ENCODE measurements around the gene SYT8. TPM values are rescaled to one million over a fixed set of nuclear protein-coding genes. Genes with fewer than 3 reads are reported as not detected.
"Not testable (repeated sequence)": the region's sequence is repeated elsewhere in the genome, so short reads cannot be mapped to it uniquely, and the experiment has no call there.

The SYT8 gene
- total RNA-seq, 4 donors from 2014 or later: 1.4 to 4.1 TPM; not detected in 2

DNA sequence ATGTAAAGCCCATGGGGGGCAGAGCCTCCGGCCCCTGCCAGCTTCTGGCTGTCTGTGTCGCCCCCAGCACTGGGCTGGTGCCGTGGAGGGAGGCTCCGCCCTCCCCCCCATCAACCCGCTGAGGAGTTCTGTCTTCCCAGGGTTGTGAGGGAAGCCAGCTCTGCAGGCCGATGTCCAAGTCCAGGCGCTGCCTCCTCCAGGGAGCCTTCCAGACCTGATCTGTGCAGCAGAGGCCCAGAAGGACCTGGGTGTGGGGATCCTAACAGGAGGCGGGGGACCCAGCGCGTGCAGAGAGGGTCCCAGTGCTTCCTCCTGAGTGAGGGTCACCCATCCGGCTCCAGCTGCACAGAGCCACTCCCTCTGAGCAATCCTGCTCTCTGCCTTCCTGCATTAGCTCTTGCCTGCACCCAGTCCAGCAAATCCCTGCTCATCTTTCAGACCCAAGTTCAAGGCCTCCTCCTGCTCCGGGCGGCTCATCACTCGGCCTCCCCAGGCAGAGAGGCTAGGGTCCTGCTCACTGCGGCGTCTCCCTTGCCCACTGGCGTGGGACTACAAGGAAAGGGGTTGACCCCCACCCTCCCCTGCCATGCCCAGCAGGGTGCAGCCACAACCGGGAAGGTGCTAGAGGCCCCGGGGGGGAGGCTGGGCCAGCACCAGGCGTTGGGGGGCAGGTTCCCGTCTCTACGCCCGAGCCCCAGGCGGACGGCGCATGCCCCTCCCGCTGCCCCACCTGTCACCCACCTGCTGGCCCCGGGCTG is 40.5 kb downstream of the SYT8 start:
- WGBS, 2 donors (ENCODE audit: low coverage in 1 of 2): 65% methylated on average over 25 of the region's 28 CpGs; no CpG with 5 or more reads in 1 of the 2 donors
- Histone ChIP-seq H3K36me3 (no peaks in the 10 kb centered on the region), H3K4me1 (peaks cover 0 to 53% (median 14%) of the 10 kb centered on the region in 4 donors), H3K27me3 (no peaks in the 10 kb centered on the region), H3K9me3 (no peaks in the 10 kb centered on the region), H3K27ac (peak overlapping the region; percentile 60 to 74 (median 67)), H3K4me3 (no peak overlapping the region)
- TF ChIP-seq, protein P1, sequence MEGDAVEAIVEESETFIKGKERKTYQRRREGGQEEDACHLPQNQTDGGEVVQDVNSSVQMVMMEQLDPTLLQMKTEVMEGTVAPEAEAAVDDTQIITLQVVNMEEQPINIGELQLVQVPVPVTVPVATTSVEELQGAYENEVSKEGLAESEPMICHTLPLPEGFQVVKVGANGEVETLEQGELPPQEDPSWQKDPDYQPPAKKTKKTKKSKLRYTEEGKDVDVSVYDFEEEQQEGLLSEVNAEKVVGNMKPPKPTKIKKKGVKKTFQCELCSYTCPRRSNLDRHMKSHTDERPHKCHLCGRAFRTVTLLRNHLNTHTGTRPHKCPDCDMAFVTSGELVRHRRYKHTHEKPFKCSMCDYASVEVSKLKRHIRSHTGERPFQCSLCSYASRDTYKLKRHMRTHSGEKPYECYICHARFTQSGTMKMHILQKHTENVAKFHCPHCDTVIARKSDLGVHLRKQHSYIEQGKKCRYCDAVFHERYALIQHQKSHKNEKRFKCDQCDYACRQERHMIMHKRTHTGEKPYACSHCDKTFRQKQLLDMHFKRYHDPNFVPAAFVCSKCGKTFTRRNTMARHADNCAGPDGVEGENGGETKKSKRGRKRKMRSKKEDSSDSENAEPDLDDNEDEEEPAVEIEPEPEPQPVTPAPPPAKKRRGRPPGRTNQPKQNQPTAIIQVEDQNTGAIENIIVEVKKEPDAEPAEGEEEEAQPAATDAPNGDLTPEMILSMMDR (IDR thresholded peaks at IDR 0.05): no peak
- TF ChIP-seq POLR2A (IDR thresholded peaks at IDR 0.05) (no peak), EP300 (IDR thresholded peaks at IDR 0.05; ENCODE audit: low read depth) (no peak), POLR2AphosphoS5 (IDR thresholded peaks at IDR 0.05) (no peak)
- in situ Hi-C loops (cut with MboI; ENCODE audit: low pct_ligation_motif_present in 1 of 4, low pct_unique_long_range_greater_than_20kb in 1 of 4, low sequenced_read_pairs in 3 of 4): no loop called here
- intact Hi-C loops (cut with DNase I; ENCODE audit: low total_unique reads): no loop called here
- peak; percentile 7 for DNase-seq

DNA sequence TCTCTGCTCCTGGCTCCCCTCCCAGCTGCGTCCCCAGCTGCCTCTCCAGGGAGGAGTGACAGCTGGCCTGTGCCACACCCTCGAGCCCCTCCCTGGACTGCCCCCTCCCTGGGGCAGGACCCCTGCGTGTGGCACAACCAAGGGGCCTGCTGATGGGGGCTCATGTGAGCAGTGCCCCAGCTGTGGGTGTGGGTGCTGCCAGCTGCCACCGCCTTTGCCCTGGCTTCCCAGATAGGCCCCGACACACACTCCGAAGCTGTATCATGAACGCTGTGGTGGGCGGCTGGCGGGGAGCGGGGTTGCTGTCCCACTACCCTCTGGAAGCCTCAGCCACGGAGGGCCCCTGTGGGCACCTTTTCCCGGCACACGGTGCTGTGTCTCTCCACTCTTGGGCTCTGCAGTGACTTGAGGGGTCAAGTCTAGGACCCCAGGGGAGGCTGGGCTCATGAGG is 41.1 kb downstream of the SYT8 start:
- H3K4me3 ChIP-seq; intact Hi-C loops (cut with DNase I; ENCODE audit: low total_unique reads); H3K36me3 ChIP-seq; DNase-seq; H3K9me3 ChIP-seq; H3K27me3 ChIP-seq; in situ Hi-C loops (cut with MboI; ENCODE audit: low pct_ligation_motif_present in 1 of 4, low pct_unique_long_range_greater_than_20kb in 1 of 4, low sequenced_read_pairs in 3 of 4): not testable (repeated sequence)
- Histone ChIP-seq H3K4me1 (peaks cover 0 to 53% (median 11%) of the 10 kb centered on the region in 4 donors), H3K27ac (peak overlapping the region; percentile 60 to 74 (median 67))
- 71% methylated on average over 13 of the region's 13 CpGs; no CpG with 5 or more reads in 1 of the 2 donors for WGBS, 2 donors (ENCODE audit: low coverage in 1 of 2)

DNA sequence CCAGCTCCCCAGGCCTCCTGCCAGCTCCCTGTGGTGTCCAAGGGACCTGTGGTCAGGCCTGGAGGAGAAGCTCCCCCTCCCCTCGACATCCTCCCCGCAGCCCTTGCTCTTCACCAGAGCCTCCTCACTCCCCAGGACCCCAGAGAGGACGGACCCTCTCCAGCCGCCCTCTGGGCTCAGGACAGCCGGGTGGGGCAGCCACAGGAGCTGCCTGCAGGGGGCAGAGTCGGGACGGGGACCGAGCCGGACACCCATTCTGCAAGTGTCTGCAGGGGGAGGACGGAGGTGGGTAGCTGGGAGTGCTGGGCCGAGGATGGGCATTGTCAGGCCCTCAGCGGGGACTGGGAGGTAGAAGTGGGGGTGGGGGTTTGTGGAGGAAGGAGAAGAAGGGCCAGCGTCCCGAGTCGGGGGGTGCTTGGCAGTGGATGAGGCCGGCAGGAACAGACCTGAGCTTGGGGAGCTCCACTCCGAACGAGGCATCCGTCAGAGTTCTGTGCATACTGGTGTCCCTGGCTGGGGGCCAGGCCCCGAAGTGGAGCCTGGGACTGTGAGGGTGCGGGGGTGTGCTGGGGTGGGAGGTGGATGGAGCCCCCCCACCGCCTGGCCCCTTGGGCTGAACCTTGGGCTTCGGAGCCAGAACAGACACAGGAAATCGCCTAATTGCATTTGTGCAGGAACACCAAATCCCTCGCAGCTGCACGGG is 41.7 kb downstream of the SYT8 start:
- TF ChIP-seq EP300 (IDR thresholded peaks at IDR 0.05; ENCODE audit: low read depth) (no peak), POLR2A (IDR thresholded peaks at IDR 0.05) (peak; percentile 19), POLR2AphosphoS5 (IDR thresholded peaks at IDR 0.05) (peak in 1 of 3 donors; percentile 4)
- TF ChIP-seq, protein P1 (IDR thresholded peaks at IDR 0.05): peak; percentile 48 to 64 (median 55)
- 20 to 27% methylated on average over 2 to 22 of the region's 26 CpGs for WGBS, 2 donors (ENCODE audit: low coverage in 1 of 2)
- H3K27me3 ChIP-seq: no peaks in the 10 kb centered on the region
- DNase-seq: peak; percentile 60
- H3K4me3 ChIP-seq: no peak overlapping the region
- no peaks in the 10 kb centered on the region for H3K9me3 ChIP-seq
- intact Hi-C loops (cut with DNase I; ENCODE audit: low total_unique reads) (no loop called here), in situ Hi-C loops (cut with MboI; ENCODE audit: low pct_ligation_motif_present in 1 of 4, low pct_unique_long_range_greater_than_20kb in 1 of 4, low sequenced_read_pairs in 3 of 4) (no loop called here)
- H3K36me3 ChIP-seq: no peaks in the 10 kb centered on the region
- peaks cover 0 to 58% (median 13%) of the 10 kb centered on the region in 4 donors for H3K4me1 ChIP-seq
- H3K27ac ChIP-seq: peak overlapping the region; percentile 60 to 74 (median 67)

DNA sequence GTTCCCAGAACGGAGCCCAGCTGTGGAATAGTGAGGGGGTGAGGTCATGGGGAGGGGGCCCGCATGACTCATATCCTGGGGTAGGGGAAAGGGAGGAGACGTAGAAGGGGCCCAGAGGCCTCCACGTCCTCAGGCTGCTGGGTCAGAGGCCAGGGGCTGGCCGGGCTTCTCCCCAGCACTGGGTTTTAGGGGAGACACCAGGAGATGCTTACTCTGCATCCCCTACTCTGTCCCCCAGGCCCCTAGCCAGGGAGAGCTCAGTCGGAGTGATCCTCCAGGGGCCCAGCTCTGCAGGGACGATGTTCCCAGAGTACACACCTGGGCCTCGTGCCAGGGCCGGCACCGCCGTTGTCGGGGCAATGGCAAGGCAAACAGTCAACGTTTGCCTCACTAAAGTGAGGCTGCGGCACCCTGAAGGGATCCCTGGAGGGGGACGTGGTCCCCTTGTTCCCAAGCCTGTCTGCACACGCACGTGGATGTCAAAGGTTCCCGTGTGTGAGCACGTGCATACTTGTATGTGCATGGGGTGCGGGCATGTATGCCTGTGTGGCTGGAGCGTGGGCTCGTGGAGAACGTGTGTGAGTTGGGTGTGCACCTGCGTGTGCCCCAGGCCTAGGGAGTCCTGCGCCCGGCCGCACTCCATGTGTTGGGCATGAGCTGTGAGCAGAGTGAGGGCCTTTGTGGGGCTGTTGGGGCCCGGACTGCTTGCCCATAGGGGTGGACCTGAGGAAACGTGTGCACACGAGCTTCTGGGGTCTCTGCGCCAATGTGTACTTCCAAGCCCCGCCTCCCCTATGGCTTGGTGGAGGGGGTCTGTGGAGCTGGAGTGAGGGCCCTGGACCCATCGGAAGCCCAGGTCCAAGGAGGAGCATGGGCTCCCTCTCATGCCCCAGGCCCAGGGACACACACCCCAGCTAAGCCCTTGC is 42.7 kb downstream of the SYT8 start:
- WGBS, 2 donors (ENCODE audit: low coverage in 1 of 2): 59% methylated on average over 27 of the region's 33 CpGs; no CpG with 5 or more reads in 1 of the 2 donors
- intact Hi-C loops (cut with DNase I; ENCODE audit: low total_unique reads): no loop called here
- Histone ChIP-seq H3K4me3 (no peak overlapping the region), H3K9me3 (no peaks in the 10 kb centered on the region), H3K4me1 (peaks cover 0 to 66% (median 17%) of the 10 kb centered on the region in 4 donors), H3K36me3 (no peaks in the 10 kb centered on the region), H3K27me3 (no peaks in the 10 kb centered on the region), H3K27ac (peak overlapping the region; percentile 60 to 74 (median 67))
- DNase-seq: peak; percentile 51
- TF ChIP-seq POLR2AphosphoS5 (IDR thresholded peaks at IDR 0.05): peak in 1 of 3 donors; percentile 24
- no peak for TF ChIP-seq EP300 (IDR thresholded peaks at IDR 0.05; ENCODE audit: low read depth)
- TF ChIP-seq, protein P1 (IDR thresholded peaks at IDR 0.05): no peak
- in situ Hi-C loops (cut with MboI; ENCODE audit: low pct_ligation_motif_present in 1 of 4, low pct_unique_long_range_greater_than_20kb in 1 of 4, low sequenced_read_pairs in 3 of 4): no loop called here

All from transverse colon (tissue), 4 donors.